Muscle layer of duodenum (tissue), 2 donors: Measurements from ENCODE around the gene CES1.
"Not testable (repeated sequence)": the region's sequence is repeated elsewhere in the genome, so short reads cannot be mapped to it uniquely, and the experiment has no call there.

Experiments used
- H3K27ac ChIP-seq: one replicate; pipeline ENCODE4 v1.7.0; 2013; ENCODE audit warnings: mild to moderate bottlenecking, low read length
- H3K27me3 ChIP-seq: one replicate; pipeline ENCODE4 v1.7.0; 2013; ENCODE audit warnings: low read depth, mild to moderate bottlenecking, control low read depth, low read length
- H3K36me3 ChIP-seq, 2 donors: one replicate each; pipeline ENCODE4 v1.7.0; 2013; ENCODE audit warnings: low read length in 2 of 2, control low read depth in 1 of 2, mild to moderate bottlenecking in 1 of 2; ENCODE audit not compliant: insufficient read depth in 2 of 2, control insufficient read depth in 1 of 2
- H3K4me1 ChIP-seq, 2 donors: one replicate each; pipeline ENCODE4 v1.7.0; 2013; ENCODE audit warnings: low read length in 2 of 2, mild to moderate bottlenecking in 2 of 2, control low read depth in 1 of 2, moderate library complexity in 1 of 2; ENCODE audit not compliant: insufficient read depth in 2 of 2, control insufficient read depth in 1 of 2
- H3K4me3 ChIP-seq, 2 donors: one replicate each; pipeline ENCODE4 v1.7.0; 2013; ENCODE audit warnings: low read length in 2 of 2, low read depth in 1 of 2, mild to moderate bottlenecking in 1 of 2
- H3K9me3 ChIP-seq, 2 donors: one replicate each; pipeline ENCODE4 v1.7.0; 2013; ENCODE audit warnings: low read length in 2 of 2, control low read depth in 1 of 2, mild to moderate bottlenecking in 1 of 2; ENCODE audit not compliant: control insufficient read depth in 1 of 2
- donor health status: healthy.

CES1 gene

DNA sequence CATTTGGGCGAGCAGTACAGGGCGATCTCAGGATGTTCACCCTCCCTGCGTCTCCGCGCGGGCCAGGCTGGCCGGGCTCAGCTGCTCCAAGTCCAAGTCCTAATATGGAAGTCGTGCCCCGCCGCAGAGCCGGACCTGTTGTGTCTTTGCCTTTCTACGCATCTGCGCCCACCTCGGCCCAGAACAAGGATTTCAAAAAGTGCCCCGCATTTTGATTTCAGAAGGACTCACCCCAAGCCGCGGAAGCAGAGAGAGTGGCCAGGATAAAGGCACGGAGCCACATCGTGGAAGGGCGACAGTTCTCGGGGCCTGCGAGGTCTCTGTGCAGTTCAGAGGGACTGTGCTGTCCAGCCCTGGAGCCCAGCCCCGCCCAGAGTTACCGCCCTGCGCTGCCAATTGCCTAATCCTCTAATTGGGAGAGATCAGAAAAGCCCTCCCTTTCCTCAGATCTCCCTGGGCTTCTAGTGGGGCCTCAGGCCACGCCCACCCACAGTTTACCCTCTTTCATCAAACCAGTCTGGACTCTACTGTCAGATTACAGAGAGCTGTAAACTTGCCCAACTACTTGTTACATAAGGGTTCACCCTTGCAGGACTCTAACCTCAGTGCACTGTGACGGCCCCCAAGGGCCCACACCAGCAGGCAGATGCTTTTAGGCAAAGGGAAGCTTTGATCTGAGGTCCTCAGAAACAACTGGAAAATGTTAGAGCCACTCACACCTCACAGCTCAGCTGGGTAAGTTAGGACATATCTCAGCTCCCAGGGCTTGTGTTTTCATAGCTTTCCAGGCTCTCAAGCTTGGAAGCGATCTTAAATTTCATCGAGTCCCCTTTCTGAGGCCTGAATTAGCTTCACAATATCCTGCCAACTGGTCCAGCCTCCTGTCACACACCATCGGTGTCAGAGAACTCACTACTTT is at the start of gene CES1:
TSS of gene CES1 (minus strand) at position 324 of the 919 bp plus-strand sequence. CDS start at position 283, 41 bp downstream.
- Histone ChIP-seq H3K9me3 (no peaks in the 10 kb centered on the region), H3K4me1 (peaks cover 3 to 6% of the 10 kb centered on the region in 2 donors), H3K36me3 (no peaks in the 10 kb centered on the region), H3K4me3 (peak within 1 kb of the TSS; percentile 33 to 41), H3K27ac (no peak within 1 kb of the TSS), H3K27me3 (no peaks in the 10 kb centered on the region)

DNA sequence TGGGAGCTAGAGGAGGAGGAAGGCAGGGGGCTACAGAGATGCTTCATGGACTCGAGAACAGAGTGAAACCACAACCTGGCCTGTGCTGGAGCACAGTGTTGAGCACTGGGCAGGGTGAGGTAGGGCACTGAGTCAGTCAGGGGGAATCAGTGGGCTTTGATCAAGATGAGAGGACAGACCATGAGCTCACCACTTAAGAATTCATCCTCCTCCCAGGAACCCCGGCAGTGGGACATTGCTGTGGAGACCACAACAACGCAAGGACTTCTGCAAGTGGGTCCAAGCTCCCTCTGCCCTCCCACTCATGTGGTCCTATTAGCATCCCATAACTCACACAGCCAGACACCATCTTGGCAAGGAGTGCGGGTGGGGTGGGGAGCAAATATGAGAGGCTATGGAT is 44.0 kb upstream of the CES1 start:
- H3K4me1 ChIP-seq = no peaks in the 10 kb centered on the region
- no peaks in the 10 kb centered on the region for H3K36me3 ChIP-seq
- no peaks in the 10 kb centered on the region for H3K27me3 ChIP-seq
- no peak overlapping the region for H3K27ac ChIP-seq
- no peak overlapping the region for H3K4me3 ChIP-seq
- H3K9me3 ChIP-seq = no peaks in the 10 kb centered on the region

GRCh38 chr16:55875273-55875672 is 42.4 kb upstream of the CES1 start, which contains the start of gene CES5A:
Gene CES5A (minus strand): TSS chr16:55875373. CDS start chr16:55875221, 152 bp downstream.
- no peaks in the 10 kb centered on the region for H3K36me3 ChIP-seq
- H3K27ac ChIP-seq = no peak within 1 kb of the TSS
- H3K27me3 ChIP-seq = no peaks in the 10 kb centered on the region
- H3K4me1 ChIP-seq = no peaks in the 10 kb centered on the region
- no peak within 1 kb of the TSS for H3K4me3 ChIP-seq
- no peaks in the 10 kb centered on the region for H3K9me3 ChIP-seq

DNA sequence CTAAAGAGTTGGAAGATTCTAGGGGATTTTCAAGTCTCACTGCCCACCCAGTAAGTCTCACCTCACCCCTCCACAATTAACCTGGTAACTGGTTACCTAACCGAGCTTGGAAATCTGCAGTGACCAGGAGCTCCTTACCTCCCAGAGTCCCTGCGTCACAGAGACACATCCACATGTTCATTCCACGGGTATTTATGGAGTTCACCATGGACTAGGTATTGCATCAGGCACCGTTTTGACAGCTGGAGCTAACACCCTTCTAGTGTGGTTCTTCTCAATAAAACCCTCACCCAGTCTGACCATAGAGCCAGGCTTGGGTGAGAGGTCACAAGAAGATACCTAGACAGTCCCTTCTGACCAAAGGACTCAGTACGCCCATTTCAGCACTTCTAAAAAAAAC is 40.2 kb upstream of the CES1 start:
- Histone ChIP-seq H3K4me1 (no peaks in the 10 kb centered on the region), H3K27me3 (no peaks in the 10 kb centered on the region)

GRCh38 chr16:55872130-55872529 is 39.2 kb upstream of the CES1 start:
- no peak overlapping the region for H3K27ac ChIP-seq
- H3K36me3 ChIP-seq = no peaks in the 10 kb centered on the region
- no peak overlapping the region for H3K4me3 ChIP-seq
- H3K4me1 ChIP-seq = no peaks in the 10 kb centered on the region
- no peaks in the 10 kb centered on the region for H3K27me3 ChIP-seq
- H3K9me3 ChIP-seq = no peaks in the 10 kb centered on the region

More for the DNA sequence above, 40.2 kb upstream of the CES1 start:
- no peak overlapping the region for H3K4me3 ChIP-seq
- no peak overlapping the region for H3K27ac ChIP-seq
- no peaks in the 10 kb centered on the region for H3K36me3 ChIP-seq
- H3K9me3 ChIP-seq = no peaks in the 10 kb centered on the region

DNA sequence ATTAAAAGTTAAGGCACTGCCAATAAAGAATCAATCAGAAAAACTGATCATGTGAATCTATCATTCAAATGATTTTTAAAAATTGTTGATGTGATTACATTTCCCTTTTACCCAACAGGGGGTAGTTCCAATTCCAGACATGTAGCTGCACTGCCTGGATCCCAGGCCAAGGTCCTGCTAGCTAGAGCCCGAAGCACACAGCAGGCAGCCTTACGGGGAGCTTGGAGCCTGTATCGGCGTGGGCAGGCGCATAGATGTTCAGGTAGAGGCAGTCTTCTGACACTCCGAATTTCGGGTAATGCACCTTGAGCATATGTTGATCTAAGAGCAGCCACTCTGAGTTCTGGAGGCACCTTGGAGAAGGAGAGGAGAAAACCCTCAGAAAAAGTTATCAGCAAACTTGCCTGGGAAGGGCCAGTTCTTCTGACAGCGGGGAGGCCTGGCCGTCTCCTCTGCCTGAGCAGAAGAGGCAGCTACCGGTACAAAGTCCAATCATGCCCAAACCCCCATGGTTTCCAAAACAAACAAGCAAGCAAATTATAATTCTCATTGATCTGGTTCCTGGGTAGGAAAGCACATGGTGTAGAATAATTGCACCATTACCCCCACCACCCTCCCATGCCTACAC is 38.6 kb upstream of the CES1 start:
- Histone ChIP-seq H3K4me3 (no peak overlapping the region), H3K36me3 (no peaks in the 10 kb centered on the region), H3K9me3 (no peaks in the 10 kb centered on the region), H3K4me1 (no peaks in the 10 kb centered on the region), H3K27me3 (no peaks in the 10 kb centered on the region), H3K27ac (no peak overlapping the region)

- no peaks in the 10 kb centered on the region for H3K4me1 ChIP-seq
- H3K4me3 ChIP-seq = no peak overlapping the region
- no peaks in the 10 kb centered on the region for H3K9me3 ChIP-seq
- no peaks in the 10 kb centered on the region for H3K27me3 ChIP-seq
- no peaks in the 10 kb centered on the region for H3K36me3 ChIP-seq
- H3K27ac ChIP-seq = no peak overlapping the region
Observed at GRCh38 chr16:55868980-55869379, 36.1 kb upstream of the CES1 start.

DNA sequence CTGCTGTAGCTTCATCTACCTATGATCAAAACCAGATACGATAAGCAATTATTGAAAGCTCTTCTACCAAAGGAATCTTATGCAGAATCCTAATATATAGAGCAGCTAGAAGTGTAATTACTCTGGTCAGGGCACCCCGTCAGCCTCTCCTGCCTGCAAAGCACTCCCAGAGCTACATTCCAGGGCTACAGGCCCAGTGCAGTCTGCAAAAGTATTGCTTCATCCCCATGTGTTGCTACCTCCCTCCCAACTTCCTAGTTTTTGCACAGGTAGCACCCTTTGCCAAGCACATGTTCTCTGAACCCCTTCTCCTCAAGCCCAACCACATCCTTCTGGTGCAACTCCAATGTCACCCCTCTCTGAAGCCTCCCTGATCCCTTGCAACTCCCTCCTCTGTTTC is 35.2 kb upstream of the CES1 start:
- no peaks in the 10 kb centered on the region for H3K27me3 ChIP-seq
- no peak overlapping the region for H3K27ac ChIP-seq
- H3K36me3 ChIP-seq = no peaks in the 10 kb centered on the region
- no peaks in the 10 kb centered on the region for H3K4me1 ChIP-seq
- H3K9me3 ChIP-seq = no peaks in the 10 kb centered on the region
- no peak overlapping the region for H3K4me3 ChIP-seq

DNA sequence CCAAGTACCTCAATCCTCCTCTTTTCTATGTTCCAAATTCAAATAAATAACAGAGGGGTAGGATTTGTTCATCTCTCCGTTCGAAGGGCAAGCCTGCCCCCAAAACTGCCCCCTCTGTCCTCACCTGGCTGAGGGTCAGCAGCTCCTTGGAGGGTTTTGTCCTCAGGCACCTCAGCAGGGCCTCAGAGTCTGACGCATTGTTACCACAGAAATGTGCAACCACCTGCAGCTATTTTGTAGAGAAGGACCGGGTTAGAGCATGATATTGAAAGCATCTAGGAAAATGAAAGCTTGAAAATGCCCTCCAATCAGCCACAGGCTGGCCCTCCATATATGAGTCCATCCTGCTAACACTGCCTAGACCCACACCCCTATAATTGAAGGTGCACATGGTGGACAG is 28.4 kb upstream of the CES1 start:
- no peaks in the 10 kb centered on the region for H3K36me3 ChIP-seq
- no peak overlapping the region for H3K4me3 ChIP-seq
- no peak overlapping the region for H3K27ac ChIP-seq
- H3K9me3 ChIP-seq = no peaks in the 10 kb centered on the region
- no peaks in the 10 kb centered on the region for H3K4me1 ChIP-seq
- H3K27me3 ChIP-seq = no peaks in the 10 kb centered on the region

GRCh38 chr16:55857650-55858049 is 24.8 kb upstream of the CES1 start:
- not testable (repeated sequence) for H3K27me3 ChIP-seq, H3K36me3 ChIP-seq, H3K9me3 ChIP-seq, H3K4me3 ChIP-seq, H3K27ac ChIP-seq, H3K4me1 ChIP-seq

DNA sequence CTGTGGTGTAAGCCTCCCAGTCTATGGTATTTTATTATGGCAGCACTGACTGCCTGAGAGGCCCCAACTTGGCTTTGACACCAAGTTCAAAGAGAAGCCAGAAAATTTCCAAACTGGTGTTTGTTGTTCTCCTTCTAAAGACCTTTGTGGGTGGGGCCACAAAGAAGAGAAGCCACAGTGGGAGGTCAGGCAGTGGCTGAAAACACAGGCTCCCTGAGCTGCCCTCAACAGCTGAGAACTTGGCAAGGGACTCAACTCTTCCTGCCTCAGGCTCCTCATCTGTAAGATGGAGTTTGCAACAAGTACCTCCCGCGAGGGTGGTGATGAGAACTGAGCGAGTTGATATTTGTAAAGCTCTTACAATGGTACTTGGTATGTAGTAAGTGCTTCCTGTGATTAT is 24.1 kb upstream of the CES1 start:
- Histone ChIP-seq H3K4me3 (no peak overlapping the region), H3K9me3 (no peaks in the 10 kb centered on the region), H3K27me3 (no peaks in the 10 kb centered on the region), H3K4me1 (no peaks in the 10 kb centered on the region), H3K36me3 (no peaks in the 10 kb centered on the region), H3K27ac (no peak overlapping the region)
